Calu3 (cell line): ENCODE measurements around the gene ABCA6. TPM values are rescaled to one million over a fixed set of nuclear protein-coding genes. Genes with fewer than 3 reads are reported as not detected.

Source experiments
- BruUV-seq: library from RNA; stranded (reverse); fragments of 400-500 nt; replicated peaks from 2 replicates; lab custom pipeline; 2021; lab: Mats Ljungman, UMichigan
- CTCF ChIA-PET: fragments of 300-600 bp; sonication (Branson Sonifier 250); formaldehyde crosslinking; loops from one replicate; lab custom pipeline; 2022; ENCODE audit warnings: antibody characterized with exemption; lab: Charles Lee
- DNase-seq: peaks from one replicate; pipeline ENCODE4 v3.0.0; 2022
- H3K27ac Mint-ChIP-seq: one replicate; pipeline ENCODE4 v1.8.0; 2022; ENCODE audit warnings: mixed read lengths; ENCODE audit not compliant: unreplicated experiment
- H3K27me3 Mint-ChIP-seq: one replicate; pipeline ENCODE4 v1.8.0; 2022; ENCODE audit warnings: mixed read lengths; ENCODE audit not compliant: unreplicated experiment
- H3K36me3 Mint-ChIP-seq: one replicate; pipeline ENCODE4 v1.8.0; 2022; ENCODE audit warnings: mild to moderate bottlenecking, moderate library complexity, mixed read lengths; ENCODE audit not compliant: insufficient read depth, unreplicated experiment
- H3K4me1 Mint-ChIP-seq: one replicate; pipeline ENCODE4 v1.8.0; 2022; ENCODE audit warnings: mild to moderate bottlenecking, low read depth, mixed read lengths; ENCODE audit not compliant: unreplicated experiment
- H3K4me3 Mint-ChIP-seq: one replicate; pipeline ENCODE4 v1.8.0; 2022; ENCODE audit warnings: mild to moderate bottlenecking, low read depth, moderate library complexity, mixed read lengths; ENCODE audit not compliant: unreplicated experiment
- H3K9me3 Mint-ChIP-seq: one replicate; pipeline ENCODE4 v1.8.0; 2022; ENCODE audit warnings: low read depth, mixed read lengths; ENCODE audit not compliant: unreplicated experiment
- intact Hi-C: fragments of 100-400 bp; cut with micrococcal nuclease; formaldehyde crosslinking; loops from one replicate; pipeline ENCODE4 v1.10.0; 2022; ENCODE audit not compliant: unreplicated experiment
- microRNA-seq: library from miRNA; unstranded; fragments of <30 nt; microRNA quantifications from one replicate; pipeline ENCODE4 v1.2.0, GENCODE V29; 2022
- total RNA-seq: library from RNA; stranded (reverse); gene quantifications from 2 replicates; pipeline ENCODE4 v1.2.3, GENCODE V29; 2022
- TF ChIP-seq, protein P1 (sequence below): fragments of 200-600 bp; IDR thresholded peaks from one replicate; pipeline ENCODE4 v1.8.0; 2022; ENCODE audit warnings: antibody characterized with exemption; ENCODE audit not compliant: unreplicated experiment

The ABCA6 gene
- total RNA-seq, 1 experiment from 2014 or later, result not detected

DNA sequence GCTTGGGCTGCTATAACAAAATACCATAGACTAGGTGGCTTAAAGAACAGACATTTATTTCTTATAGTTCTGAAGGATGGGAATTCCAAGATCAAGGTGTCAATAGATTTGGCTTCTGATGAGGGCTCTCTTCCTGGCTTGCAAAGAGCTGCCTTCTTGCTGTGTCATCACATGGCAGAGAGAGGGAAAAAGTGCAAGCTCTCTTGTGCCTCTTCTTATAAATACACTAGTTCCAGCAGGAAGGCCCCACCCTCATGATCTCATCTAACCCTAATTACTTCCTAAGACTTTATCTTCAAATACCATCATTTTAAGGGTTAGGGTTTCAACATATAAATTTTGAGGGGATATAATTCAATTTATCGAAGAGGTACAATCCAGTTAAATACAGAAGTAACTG, 111.5 kb downstream of the ABCA6 start:
- intact Hi-C loops, result no loop called here
- H3K27me3 Mint-ChIP-seq, result no peaks in the 10 kb centered on the region
- H3K9me3 Mint-ChIP-seq, result no peaks in the 10 kb centered on the region
- H3K27ac Mint-ChIP-seq, result no peak overlapping the region
- DNase-seq, result no peak
- CTCF ChIA-PET, result no interaction called here
- BruUV-seq, result no TSS peak
- no peaks in the 10 kb centered on the region for H3K36me3 Mint-ChIP-seq
- TF ChIP-seq, protein P1, sequence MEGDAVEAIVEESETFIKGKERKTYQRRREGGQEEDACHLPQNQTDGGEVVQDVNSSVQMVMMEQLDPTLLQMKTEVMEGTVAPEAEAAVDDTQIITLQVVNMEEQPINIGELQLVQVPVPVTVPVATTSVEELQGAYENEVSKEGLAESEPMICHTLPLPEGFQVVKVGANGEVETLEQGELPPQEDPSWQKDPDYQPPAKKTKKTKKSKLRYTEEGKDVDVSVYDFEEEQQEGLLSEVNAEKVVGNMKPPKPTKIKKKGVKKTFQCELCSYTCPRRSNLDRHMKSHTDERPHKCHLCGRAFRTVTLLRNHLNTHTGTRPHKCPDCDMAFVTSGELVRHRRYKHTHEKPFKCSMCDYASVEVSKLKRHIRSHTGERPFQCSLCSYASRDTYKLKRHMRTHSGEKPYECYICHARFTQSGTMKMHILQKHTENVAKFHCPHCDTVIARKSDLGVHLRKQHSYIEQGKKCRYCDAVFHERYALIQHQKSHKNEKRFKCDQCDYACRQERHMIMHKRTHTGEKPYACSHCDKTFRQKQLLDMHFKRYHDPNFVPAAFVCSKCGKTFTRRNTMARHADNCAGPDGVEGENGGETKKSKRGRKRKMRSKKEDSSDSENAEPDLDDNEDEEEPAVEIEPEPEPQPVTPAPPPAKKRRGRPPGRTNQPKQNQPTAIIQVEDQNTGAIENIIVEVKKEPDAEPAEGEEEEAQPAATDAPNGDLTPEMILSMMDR, result no peak
- H3K4me1 Mint-ChIP-seq, result no peaks in the 10 kb centered on the region
- H3K4me3 Mint-ChIP-seq, result no peak overlapping the region

Small RNAs within 50 kb of the gene (microRNA-seq; reads per million reads assigned to microRNA genes)
- gene MIR4524A (not detected), gene MIR4524B (not detected)

Other genes with a start within 250 kb of the ABCA6 start
- not detected in 2 replicates for gene ABCA8, start 186.5 kb downstream of the ABCA6 start, total RNA-seq
- gene ABCA9, start 81.0 kb downstream of the ABCA6 start, total RNA-seq, result not detected in 2 replicates
- gene ABCA10, start 86.9 kb upstream of the ABCA6 start, total RNA-seq, result 0.17 and 0.28 TPM in 2 replicates
- 8.9 and 10.2 TPM in 2 replicates for gene ABCA5, start 185.2 kb upstream of the ABCA6 start, total RNA-seq